CD8-positive, alpha-beta memory T cell (primary cell): Measurements from ENCODE around the gene CLEC5A. TPM values are rescaled to one million over a fixed set of nuclear protein-coding genes. Genes with fewer than 3 reads are reported as not detected.

Experiments used
- CTCF ChIA-PET: fragments of 350-600 bp; sonication (Branson Sonifier 250); formaldehyde crosslinking; loops from one replicate; lab custom pipeline; 2021; ENCODE audit warnings: antibody characterized with exemption; lab: Charles Lee
- POLR2A ChIA-PET: fragments of 350-600 bp; sonication (Branson Sonifier 250); formaldehyde crosslinking; loops from one replicate; lab custom pipeline; 2021; ENCODE audit warnings: antibody characterized with exemption; lab: Charles Lee
- DNase-seq, 5 donors: peaks; one replicate each; pipeline versions ENCODE4 v3.0.0 to v3.0.0-alpha.2; 2020 to 2022; ENCODE audit warnings: mixed read lengths in 1 of 5
- H3K27ac ChIP-seq: one replicate; pipeline ENCODE4 v1.7.0; 2013; ENCODE audit warnings: low read depth, mild to moderate bottlenecking, low read length, moderate library complexity
- H3K27me3 ChIP-seq: 2 replicates; pipeline ENCODE4 v1.7.0; 2013; ENCODE audit warnings: low read length, mild to moderate bottlenecking; ENCODE audit not compliant: insufficient read depth, poor library complexity, severe bottlenecking
- H3K36me3 ChIP-seq: 2 replicates; pipeline ENCODE4 v1.7.0; 2013; ENCODE audit warnings: mild to moderate bottlenecking, low read length, moderate library complexity; ENCODE audit not compliant: insufficient read depth
- H3K4me1 ChIP-seq: 2 replicates; pipeline ENCODE4 v1.7.0; 2013; ENCODE audit warnings: mild to moderate bottlenecking, low read length, moderate library complexity; ENCODE audit not compliant: insufficient read depth
- H3K4me3 ChIP-seq: 2 replicates; pipeline ENCODE4 v1.7.0; 2013; ENCODE audit warnings: mild to moderate bottlenecking, low read length
- H3K9me3 ChIP-seq: 2 replicates; pipeline ENCODE4 v1.7.0; 2013; ENCODE audit warnings: mild to moderate bottlenecking, low read length
- H3K27ac Mint-ChIP-seq, 8 donors: one replicate each; pipeline ENCODE4 v1.8.0; 2020 to 2021; ENCODE audit warnings: mixed read lengths in 8 of 8, mild to moderate bottlenecking in 6 of 8, inconsistent platforms in 3 of 8, moderate library complexity in 3 of 8
- H3K27me3 Mint-ChIP-seq, 2 donors: one replicate each; pipeline ENCODE4 v1.8.0; 2020 to 2021; ENCODE audit warnings: mixed read lengths in 2 of 2, mild to moderate bottlenecking in 1 of 2, moderate library complexity in 1 of 2
- H3K36me3 Mint-ChIP-seq, 3 donors: one replicate each; pipeline ENCODE4 v1.8.0; 2020 to 2021; ENCODE audit warnings: mixed read lengths in 3 of 3, inconsistent platforms in 1 of 3, mild to moderate bottlenecking in 1 of 3
- H3K4me1 Mint-ChIP-seq, 3 donors: one replicate each; pipeline ENCODE4 v1.8.0; 2020 to 2021; ENCODE audit warnings: mixed read lengths in 3 of 3, inconsistent platforms in 1 of 3, mild to moderate bottlenecking in 1 of 3
- H3K4me3 Mint-ChIP-seq, 7 donors: one replicate each; pipeline ENCODE4 v1.8.0; 2020 to 2021; ENCODE audit warnings: mixed read lengths in 7 of 7, mild to moderate bottlenecking in 6 of 7, moderate library complexity in 4 of 7, inconsistent platforms in 2 of 7
- H3K9me3 Mint-ChIP-seq, 5 donors: one replicate each; pipeline ENCODE4 v1.8.0; 2020 to 2022; ENCODE audit warnings: mixed read lengths in 5 of 5, mild to moderate bottlenecking in 3 of 5, moderate library complexity in 2 of 5, inconsistent platforms in 1 of 5
- polyA plus RNA-seq: library from polyadenylated mRNA; unstranded; fragments of 300-500 nt; fragmentation: Illumina TruSeq; gene quantifications from one replicate; pipeline ENCODE4 v1.2.3, GENCODE V29; 2021
- total RNA-seq, 2 experiments: library from RNA; stranded (reverse); gene quantifications; one replicate each; pipeline ENCODE4 v1.2.3, GENCODE V29; 2021

Gene CLEC5A
- total and polyA plus RNA-seq, 3 experiments from 2014 or later: 0.24 to 0.29 TPM; not detected in 1

- H3K4me1 Mint-ChIP-seq: no peaks in the 10 kb centered on the region
- no peaks in the 10 kb centered on the region for H3K4me1 ChIP-seq
- H3K27ac ChIP-seq: no peak overlapping the region
- no peaks in the 10 kb centered on the region for H3K36me3 ChIP-seq
- CTCF ChIA-PET: no interaction called here
- peaks cover 0 to 4% of the 10 kb centered on the region in 2 donors for H3K27me3 Mint-ChIP-seq
- peaks cover 12 to 23% (median 18%) of the 10 kb centered on the region in 5 donors for H3K9me3 Mint-ChIP-seq
- H3K27ac Mint-ChIP-seq: no peak overlapping the region
- DNase-seq: no peak
- H3K9me3 ChIP-seq: no peaks in the 10 kb centered on the region
- H3K36me3 Mint-ChIP-seq: peaks cover 0 to 3% (median 0%) of the 10 kb centered on the region in 3 donors
- POLR2A ChIA-PET: no interaction called here
- no peak overlapping the region for H3K4me3 Mint-ChIP-seq
- no peaks in the 10 kb centered on the region for H3K27me3 ChIP-seq
- H3K4me3 ChIP-seq: no peak overlapping the region
Measured at GRCh38 chr7:141945356-141945755, 1.4 kb downstream of the CLEC5A start.

GRCh38 chr7:141944811-141945210 lies 2.0 kb downstream of the CLEC5A start:
- Histone ChIP-seq H3K4me3 (no peak overlapping the region), H3K4me1 (no peaks in the 10 kb centered on the region), H3K27me3 (no peaks in the 10 kb centered on the region), H3K36me3 (no peaks in the 10 kb centered on the region), H3K27ac (no peak overlapping the region), H3K9me3 (no peaks in the 10 kb centered on the region)
- Mint-ChIP-seq H3K4me1 (no peaks in the 10 kb centered on the region), H3K9me3 (peaks cover 16 to 28% (median 22%) of the 10 kb centered on the region in 5 donors), H3K4me3 (no peak overlapping the region), H3K36me3 (peaks cover 0 to 3% (median 0%) of the 10 kb centered on the region in 3 donors), H3K27me3 (no peaks in the 10 kb centered on the region), H3K27ac (no peak overlapping the region)
- no peak for DNase-seq
- CTCF ChIA-PET: no interaction called here
- POLR2A ChIA-PET: no interaction called here

- Histone ChIP-seq H3K27ac (no peak overlapping the region), H3K27me3 (no peaks in the 10 kb centered on the region), H3K36me3 (no peaks in the 10 kb centered on the region), H3K4me1 (no peaks in the 10 kb centered on the region), H3K9me3 (no peaks in the 10 kb centered on the region), H3K4me3 (no peak overlapping the region)
- H3K27me3 Mint-ChIP-seq: no peaks in the 10 kb centered on the region
- no peak overlapping the region for H3K4me3 Mint-ChIP-seq
- H3K4me1 Mint-ChIP-seq: no peaks in the 10 kb centered on the region
- CTCF ChIA-PET: no interaction called here
- peaks cover 0 to 3% (median 0%) of the 10 kb centered on the region in 3 donors for H3K36me3 Mint-ChIP-seq
- H3K27ac Mint-ChIP-seq: no peak overlapping the region
- no peak for DNase-seq
- H3K9me3 Mint-ChIP-seq: peaks cover 21 to 30% (median 25%) of the 10 kb centered on the region in 5 donors
- POLR2A ChIA-PET: no interaction called here
Measured at GRCh38 chr7:141943846-141944245, 2.9 kb downstream of the CLEC5A start.

- no peak for DNase-seq
- no peaks in the 10 kb centered on the region for H3K27me3 Mint-ChIP-seq
- H3K36me3 ChIP-seq: no peaks in the 10 kb centered on the region
- no peaks in the 10 kb centered on the region for H3K9me3 ChIP-seq
- no peak overlapping the region for H3K27ac Mint-ChIP-seq
- H3K36me3 Mint-ChIP-seq: peaks cover 0 to 3% (median 0%) of the 10 kb centered on the region in 3 donors
- H3K27me3 ChIP-seq: no peaks in the 10 kb centered on the region
- no peaks in the 10 kb centered on the region for H3K4me1 ChIP-seq
- no peak overlapping the region for H3K27ac ChIP-seq
- H3K4me3 Mint-ChIP-seq: no peak overlapping the region
- CTCF ChIA-PET: no interaction called here
- no peak overlapping the region for H3K4me3 ChIP-seq
- no peaks in the 10 kb centered on the region for H3K4me1 Mint-ChIP-seq
- peaks cover 24 to 30% (median 26%) of the 10 kb centered on the region in 5 donors for H3K9me3 Mint-ChIP-seq
- POLR2A ChIA-PET: no interaction called here
Measured at GRCh38 chr7:141941075-141941474, 5.7 kb downstream of the CLEC5A start.

GRCh38 chr7:141930211-141930610 lies 16.6 kb downstream of the CLEC5A start:
- DNase-seq: no peak
- no peaks in the 10 kb centered on the region for H3K36me3 ChIP-seq
- H3K27ac Mint-ChIP-seq: no peak overlapping the region
- no peaks in the 10 kb centered on the region for H3K9me3 ChIP-seq
- peaks cover 3 to 12% of the 10 kb centered on the region in 2 donors for H3K27me3 Mint-ChIP-seq
- POLR2A ChIA-PET: no interaction called here
- peaks cover 0 to 15% (median 12%) of the 10 kb centered on the region in 5 donors for H3K9me3 Mint-ChIP-seq
- no peak overlapping the region for H3K27ac ChIP-seq
- H3K4me1 Mint-ChIP-seq: no peaks in the 10 kb centered on the region
- no peaks in the 10 kb centered on the region for H3K36me3 Mint-ChIP-seq
- H3K4me1 ChIP-seq: no peaks in the 10 kb centered on the region
- CTCF ChIA-PET: no interaction called here
- H3K27me3 ChIP-seq: no peaks in the 10 kb centered on the region
- H3K4me3 ChIP-seq: no peak overlapping the region
- no peak overlapping the region for H3K4me3 Mint-ChIP-seq

- Mint-ChIP-seq H3K27me3 (peaks cover 3 to 12% of the 10 kb centered on the region in 2 donors), H3K36me3 (no peaks in the 10 kb centered on the region), H3K27ac (no peak overlapping the region), H3K4me3 (no peak overlapping the region), H3K4me1 (no peaks in the 10 kb centered on the region), H3K9me3 (peaks cover 0 to 15% (median 10%) of the 10 kb centered on the region in 5 donors)
- Histone ChIP-seq H3K4me1 (no peaks in the 10 kb centered on the region), H3K4me3 (no peak overlapping the region), H3K27me3 (no peaks in the 10 kb centered on the region), H3K27ac (no peak overlapping the region), H3K36me3 (no peaks in the 10 kb centered on the region), H3K9me3 (no peaks in the 10 kb centered on the region)
- no peak for DNase-seq
- CTCF ChIA-PET: no interaction called here
- POLR2A ChIA-PET: no interaction called here
Measured at GRCh38 chr7:141928845-141929195, 18.0 kb downstream of the CLEC5A start.

GRCh38 chr7:141928146-141928844 lies 18.5 kb downstream of the CLEC5A start:
- H3K4me1 ChIP-seq: no peaks in the 10 kb centered on the region

GRCh38 chr7:141920281-141920680 lies 26.5 kb downstream of the CLEC5A start:
- POLR2A ChIA-PET: no interaction called here
- no peaks in the 10 kb centered on the region for H3K27me3 Mint-ChIP-seq

More at GRCh38 chr7:141928146-141928844, 18.5 kb downstream of the CLEC5A start:
- ChIA-PET POLR2A (no interaction called here), CTCF (no interaction called here)
- Mint-ChIP-seq H3K36me3 (no peaks in the 10 kb centered on the region), H3K4me3 (no peak overlapping the region), H3K27ac (no peak overlapping the region), H3K4me1 (no peaks in the 10 kb centered on the region), H3K27me3 (peaks cover 3 to 12% of the 10 kb centered on the region in 2 donors), H3K9me3 (peaks cover 0 to 15% (median 10%) of the 10 kb centered on the region in 5 donors)
- Histone ChIP-seq H3K27me3 (no peaks in the 10 kb centered on the region), H3K9me3 (no peaks in the 10 kb centered on the region), H3K27ac (no peak overlapping the region), H3K36me3 (no peaks in the 10 kb centered on the region), H3K4me3 (no peak overlapping the region)
- DNase-seq: no peak

More at GRCh38 chr7:141920281-141920680, 26.5 kb downstream of the CLEC5A start:
- DNase-seq: no peak
- CTCF ChIA-PET: no interaction called here
- Histone ChIP-seq H3K27me3 (no peaks in the 10 kb centered on the region), H3K9me3 (no peaks in the 10 kb centered on the region), H3K4me1 (no peaks in the 10 kb centered on the region), H3K27ac (no peak overlapping the region), H3K4me3 (no peak overlapping the region), H3K36me3 (no peaks in the 10 kb centered on the region)
- Mint-ChIP-seq H3K27ac (peak overlapping the region in 1 of 8 donors; percentile 61), H3K4me3 (no peak overlapping the region), H3K9me3 (peaks cover 2 to 7% (median 4%) of the 10 kb centered on the region in 5 donors), H3K36me3 (no peaks in the 10 kb centered on the region), H3K4me1 (no peaks in the 10 kb centered on the region)
